ENCODE data around the gene PPP1R14C.
A peak's percentile ranks its signal among the peaks of the same experiment; 100 is the strongest.
"Not testable (repeated sequence)": the region's sequence is repeated elsewhere in the genome, so short reads cannot be mapped to it uniquely, and the experiment has no call there.

PPP1R14C gene

DNA sequence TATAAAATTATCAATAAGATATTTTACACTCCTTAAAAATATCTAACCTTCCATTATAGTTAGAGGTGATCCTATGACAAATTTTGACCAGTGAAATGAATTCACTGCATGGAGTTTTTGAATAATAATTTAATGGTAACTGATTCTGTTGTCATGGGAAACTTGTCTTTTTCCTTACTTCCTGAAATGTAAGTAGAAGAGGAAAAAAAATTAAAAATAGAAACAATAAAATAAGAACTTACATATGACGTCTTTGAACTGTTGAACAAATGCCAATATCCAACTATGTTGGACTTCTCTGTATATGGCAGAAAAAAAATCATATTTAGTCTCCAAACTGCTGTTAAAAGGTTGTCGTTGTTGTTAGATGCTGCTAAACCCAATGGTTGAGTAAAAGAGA lies 26.3 kb downstream of the PPP1R14C start:
- no peak for DNase-seq

DNA sequence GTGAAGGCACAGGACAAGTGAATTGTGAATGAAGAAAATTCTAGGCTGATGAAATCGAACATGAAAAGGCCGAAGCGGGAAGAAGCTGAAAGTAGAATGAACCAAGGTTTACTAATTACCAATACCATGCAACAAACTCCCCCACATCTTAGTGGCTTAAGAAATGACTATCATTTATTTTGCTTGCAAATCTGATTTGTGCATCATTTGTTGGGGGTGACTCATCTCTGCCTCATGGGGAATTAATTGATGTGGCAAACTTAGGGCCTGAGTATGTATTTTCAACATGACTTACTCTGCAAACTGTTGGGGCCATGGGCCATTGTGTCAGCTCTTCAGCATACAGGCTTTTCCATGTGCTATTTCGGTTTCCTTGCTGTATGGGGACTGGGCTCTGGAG lies 26.8 kb downstream of the PPP1R14C start:
- peak; percentile 72 for DNase-seq

DNA sequence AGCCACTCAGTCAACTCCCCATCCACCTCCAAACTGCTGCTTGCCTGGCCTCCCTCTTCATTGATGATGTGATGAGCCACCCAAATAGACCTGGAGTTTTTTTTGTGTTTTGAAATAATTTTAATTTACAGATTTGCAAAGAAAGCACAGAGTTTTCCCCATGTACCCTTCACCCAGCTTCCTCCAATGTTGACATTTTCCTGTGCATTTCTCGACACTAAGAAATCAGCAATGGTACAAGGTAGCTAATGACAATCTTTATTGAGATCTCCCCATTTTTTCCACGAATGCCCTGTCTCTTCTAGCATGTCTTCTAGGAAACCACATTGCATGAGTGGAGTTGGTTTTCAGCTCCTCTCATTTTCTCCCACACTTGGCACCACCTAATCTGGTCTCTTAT lies 30.1 kb downstream of the PPP1R14C start:
- DNase-seq: no peak

DNA sequence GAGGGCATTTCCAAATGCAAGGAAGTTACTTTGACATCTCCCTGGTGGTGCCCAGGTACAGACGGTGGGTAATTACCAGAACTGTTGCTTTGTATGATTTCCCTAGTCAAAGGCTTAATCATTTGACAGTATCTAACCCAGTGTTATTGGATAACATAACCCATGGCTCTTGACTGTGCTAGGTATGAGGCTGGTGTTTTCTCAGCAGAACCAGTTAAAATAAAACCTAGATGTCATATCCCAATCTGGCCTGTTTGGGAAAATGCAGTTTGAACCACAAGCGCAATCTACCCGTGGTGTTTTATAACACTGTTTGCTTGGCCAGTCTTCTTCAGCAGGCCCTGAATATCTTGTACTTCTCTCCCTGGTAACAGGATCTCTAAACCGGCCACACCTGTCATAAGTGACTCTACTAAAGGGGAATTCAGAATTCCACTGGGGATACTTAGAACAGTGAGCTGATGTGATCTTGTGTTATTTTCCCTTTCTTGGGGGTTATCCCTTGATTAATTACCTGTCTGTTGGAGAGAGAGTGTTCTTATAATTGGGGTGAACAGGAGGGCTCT lies 32.8 kb downstream of the PPP1R14C start:
- no peak for DNase-seq

DNA sequence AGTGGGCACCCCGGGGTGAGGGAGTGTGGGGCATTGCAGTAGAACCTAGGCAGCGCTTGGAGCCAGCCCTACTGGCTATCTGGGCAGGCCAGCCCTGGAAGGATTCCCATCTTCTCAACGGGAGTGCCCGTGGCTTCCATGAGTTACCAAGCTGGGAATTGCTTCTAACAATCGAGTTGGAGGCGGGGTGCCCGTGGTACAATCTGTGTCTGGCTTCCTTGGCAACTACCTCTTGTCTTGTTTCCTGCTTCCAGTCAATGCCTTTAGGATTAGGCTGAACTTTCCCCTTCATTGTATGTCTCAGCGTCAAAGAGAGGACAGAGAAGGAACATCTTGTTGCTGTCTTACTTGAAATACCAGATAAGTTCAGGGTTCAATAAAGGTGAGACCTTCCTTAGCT lies 33.3 kb downstream of the PPP1R14C start:
- DNase-seq: no peak

DNA sequence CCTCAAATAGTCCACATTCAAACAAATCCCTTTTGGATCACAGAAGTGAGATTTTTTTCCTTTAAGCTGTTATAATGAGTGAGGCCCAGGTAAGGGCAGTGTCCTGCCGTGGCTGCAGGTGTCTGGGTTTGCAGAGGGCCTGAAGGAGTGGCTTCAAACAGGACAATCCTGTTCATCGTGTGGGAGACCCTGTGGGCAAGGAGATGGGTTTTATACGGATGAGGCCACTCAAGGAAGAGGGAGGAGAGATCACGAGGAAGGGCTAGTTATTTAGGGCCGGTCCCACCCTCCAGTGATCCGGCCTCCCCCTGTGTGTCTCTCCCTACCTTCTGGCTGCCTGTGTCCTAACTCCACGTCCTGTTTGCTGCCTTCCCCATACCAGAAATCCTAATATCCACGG lies 33.8 kb downstream of the PPP1R14C start:
- no peak for DNase-seq

DNA sequence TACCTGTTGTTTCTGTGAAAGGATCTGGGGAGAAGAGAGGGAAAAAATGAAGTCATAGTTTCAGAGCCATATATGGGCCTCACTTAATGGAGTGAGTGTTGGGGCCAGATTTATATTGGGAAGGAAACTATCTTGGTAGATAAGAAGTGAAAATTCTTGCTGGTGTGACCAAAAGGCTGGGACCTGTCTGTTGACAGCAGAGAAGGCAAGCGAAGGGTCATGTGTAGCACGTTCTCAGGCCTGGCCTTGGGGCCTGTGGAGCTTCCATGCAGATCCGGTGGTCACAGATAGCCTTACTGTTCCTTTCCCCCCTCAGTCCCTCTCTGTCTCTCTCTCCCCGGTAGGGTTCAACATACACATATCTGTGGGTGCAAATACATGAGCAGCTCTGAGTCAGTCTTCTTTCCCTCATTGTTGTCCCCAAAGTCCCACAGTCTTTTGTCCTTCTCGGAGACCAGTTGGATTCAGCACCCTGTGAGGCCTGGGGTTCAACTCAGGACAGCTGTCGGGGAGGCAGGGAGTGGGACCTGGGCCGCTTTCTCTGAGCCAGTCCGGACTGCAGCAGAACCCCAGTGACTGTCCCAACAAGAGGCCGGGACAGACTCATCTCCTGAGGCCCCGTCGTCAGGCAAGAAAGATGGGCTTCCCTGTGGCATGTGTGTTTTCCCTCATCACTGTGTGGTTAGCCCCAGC lies 34.6 kb downstream of the PPP1R14C start:
- no peak for DNase-seq

DNA sequence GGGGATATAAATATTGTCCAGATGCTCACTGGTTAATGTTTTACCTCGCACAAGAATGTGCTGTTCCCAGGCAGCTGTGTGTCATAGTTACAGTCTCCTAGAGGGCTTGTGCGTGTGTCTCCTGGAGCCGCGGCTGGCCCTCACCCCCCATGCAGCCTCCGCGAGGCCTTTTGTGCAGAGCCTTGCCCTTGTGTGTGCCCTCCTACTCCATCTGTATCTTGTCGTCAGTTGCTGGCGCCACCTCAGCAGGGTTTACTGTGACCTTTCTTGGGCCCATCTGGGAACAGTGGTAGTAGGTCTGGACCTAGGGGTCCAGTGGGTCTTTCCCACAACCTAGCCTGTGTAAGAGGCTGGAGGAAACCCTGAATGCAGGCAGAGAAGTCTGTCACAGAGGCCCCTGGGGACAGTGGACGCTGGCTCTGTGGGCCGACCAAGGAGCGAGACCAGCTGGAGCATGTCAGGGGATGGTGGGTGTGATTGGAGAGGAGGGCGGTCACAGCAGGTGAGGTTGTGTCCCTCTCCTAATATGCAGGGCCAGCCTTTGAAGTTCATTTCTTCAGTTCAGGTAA lies 35.2 kb downstream of the PPP1R14C start:
- DNase-seq: peak; percentile 88

DNA sequence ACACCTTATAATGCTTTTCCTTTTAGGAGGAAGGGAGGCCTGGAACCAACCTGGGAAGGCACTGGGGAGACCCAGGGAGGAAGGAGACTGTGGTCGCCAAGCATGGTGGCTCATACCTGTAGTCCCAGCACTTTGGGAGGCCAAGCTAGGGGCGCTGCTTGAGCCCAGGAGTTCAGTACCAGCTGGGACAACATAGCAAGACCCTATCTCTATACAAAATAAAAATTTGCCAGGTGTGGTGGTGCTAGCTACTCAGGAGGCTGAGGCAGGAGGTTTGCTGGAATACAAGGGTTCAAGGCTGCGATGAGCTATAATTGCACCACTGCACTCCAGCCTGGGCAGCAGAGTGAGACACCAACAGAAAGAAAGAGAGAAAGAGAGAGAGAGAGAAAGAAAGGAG lies 36.2 kb downstream of the PPP1R14C start:
- DNase-seq: no peak

DNA sequence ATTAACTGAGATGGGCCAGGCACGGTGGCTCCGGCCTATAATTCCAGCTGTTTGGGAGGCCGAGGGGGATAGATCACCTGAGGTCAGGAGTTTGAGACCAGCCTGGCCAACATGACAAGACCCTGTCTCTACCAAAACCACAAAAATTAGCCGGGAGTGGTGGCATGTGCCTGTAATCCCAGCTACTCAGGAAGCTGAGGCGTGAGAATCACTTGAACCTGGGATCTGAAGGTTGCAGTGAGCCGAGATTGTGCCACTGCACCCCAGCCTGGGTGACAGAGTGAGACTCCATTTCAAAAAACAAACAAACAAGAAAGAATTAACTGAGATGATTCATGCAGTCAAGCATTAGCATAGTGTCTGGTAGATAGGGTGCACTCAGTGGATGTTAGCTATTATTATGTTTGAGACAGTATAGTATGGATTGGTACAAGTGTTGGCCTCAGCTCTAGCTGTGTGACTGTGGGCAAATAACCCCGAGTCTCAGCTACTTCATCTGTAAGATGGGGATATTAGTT lies 37.1 kb downstream of the PPP1R14C start:
- DNase-seq: not testable (repeated sequence)

DNA sequence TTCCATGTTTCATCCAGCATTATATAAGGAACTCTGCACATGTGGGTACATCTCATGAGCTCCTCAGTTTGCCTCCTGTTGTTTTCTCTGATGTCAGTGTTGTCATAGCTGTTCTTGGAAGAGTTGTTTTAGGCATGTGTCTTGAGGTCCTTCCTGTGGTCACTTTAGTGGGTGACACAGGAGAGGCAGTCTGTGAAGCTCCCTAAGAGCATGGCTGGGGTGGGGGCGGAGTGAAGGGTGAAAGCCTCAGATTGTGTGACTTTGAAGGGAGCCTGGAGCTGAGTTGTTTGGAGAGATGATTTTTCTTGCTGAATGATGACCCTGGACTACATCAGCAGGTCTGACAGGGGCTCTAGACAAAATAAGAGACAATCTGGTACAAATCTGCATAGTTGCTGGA lies 37.7 kb downstream of the PPP1R14C start:
- no peak for DNase-seq

DNA sequence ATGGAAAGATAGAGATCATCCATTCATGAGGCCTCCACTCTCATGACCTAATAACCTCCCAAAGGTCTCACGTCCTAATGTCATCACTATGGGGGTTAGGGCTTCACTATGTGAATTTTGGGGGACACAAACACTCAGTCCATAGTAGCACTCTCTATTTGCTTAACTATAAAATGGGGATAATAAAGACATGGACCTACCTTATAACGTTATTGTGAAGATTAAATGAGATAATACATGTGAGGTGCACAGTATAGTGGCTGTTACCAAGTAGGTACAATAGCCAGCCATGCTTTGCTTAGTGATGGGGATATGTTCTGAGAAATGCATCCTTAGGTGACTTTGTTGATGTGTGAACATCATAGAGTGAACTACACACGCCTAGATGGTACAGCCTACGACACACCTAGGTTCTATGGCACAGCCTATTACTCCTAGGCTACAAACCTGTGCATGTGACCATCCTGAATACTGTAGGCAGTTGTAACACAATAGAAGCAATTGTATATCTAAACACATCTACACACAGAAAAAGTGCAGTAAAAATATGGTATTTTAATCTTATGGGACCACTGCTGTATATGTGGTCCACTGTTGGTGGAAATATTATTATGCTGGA lies 39.7 kb downstream of the PPP1R14C start:
- DNase-seq: no peak

DNA sequence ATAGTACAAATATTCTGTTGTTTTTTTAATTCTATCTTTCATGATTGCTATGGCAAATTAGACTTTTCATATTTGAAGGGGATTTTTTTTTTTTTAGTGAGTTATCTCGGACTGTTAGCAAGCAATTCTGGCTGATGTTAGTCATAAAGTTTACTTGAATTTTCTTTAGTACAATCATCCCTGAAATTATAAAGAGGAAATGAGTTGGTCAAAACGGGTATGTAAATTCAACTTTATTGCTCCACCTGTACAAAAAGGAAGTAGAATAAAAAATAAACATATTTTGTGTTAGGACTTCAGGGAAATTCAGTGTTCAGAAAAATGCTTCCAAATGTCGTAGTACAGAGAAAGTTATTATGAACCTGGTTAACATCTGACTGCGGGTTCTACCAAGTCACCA lies 40.3 kb downstream of the PPP1R14C start:
- DNase-seq: no peak

DNA sequence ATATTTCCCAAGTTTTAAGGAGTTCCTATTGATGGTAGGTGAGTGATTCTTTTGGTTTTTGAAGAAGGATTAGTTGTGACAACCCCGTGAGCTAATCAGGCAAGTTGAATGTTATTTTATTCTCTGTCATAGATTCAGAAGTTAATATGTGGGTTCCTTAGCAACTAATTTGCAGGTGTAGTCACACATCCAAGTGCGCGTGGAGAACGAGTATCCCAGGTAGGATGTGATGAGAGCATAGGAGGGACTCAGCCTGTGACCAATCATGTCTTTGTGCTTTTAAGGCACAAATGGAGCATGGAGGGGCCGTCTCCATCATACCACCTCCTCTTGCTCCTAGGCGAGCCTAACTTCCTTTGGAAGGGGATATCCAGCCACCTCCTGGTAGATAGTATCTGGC lies 41.1 kb downstream of the PPP1R14C start:
- no peak for DNase-seq

DNA sequence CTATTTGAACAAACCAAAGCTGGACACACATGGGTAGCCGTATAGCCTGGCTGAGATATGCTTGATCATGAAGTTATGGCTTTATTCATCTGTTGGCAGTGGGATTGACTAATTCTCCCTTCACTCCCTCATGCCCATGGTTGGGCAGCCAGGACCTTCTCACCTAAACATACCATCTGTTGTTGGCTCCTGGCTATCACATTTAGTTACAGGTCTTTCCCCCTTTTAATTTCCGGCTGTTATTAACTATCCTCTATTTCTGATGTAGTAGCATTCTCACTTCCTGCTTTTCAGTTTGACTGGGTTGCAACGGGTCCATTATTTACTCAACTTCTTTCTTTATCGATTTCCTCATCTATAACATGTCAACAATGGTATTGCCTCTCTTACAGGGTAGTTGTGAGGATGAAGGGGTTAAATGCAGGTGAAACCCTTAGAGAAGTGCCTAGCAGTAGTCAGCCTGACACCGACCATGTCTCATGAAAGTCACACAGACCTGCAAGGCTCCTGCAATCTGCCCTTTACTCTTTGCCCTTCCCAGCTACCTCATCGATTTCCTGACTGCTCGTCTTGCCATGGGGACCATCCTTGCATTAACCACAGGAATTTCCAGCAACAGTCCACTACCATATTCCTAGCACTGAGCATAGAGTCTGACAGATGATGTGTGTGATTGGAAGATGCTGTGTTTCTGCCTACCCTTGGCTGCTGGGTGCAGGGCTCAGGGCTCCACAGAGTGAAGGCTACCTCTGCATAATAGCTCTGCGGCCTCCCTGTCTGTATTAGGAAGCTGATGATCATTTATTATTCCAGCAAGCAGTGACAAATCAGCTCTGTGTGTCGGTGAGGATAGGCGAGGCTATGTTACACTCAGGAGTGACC lies 42.2 kb downstream of the PPP1R14C start:
- no peak for DNase-seq

DNA sequence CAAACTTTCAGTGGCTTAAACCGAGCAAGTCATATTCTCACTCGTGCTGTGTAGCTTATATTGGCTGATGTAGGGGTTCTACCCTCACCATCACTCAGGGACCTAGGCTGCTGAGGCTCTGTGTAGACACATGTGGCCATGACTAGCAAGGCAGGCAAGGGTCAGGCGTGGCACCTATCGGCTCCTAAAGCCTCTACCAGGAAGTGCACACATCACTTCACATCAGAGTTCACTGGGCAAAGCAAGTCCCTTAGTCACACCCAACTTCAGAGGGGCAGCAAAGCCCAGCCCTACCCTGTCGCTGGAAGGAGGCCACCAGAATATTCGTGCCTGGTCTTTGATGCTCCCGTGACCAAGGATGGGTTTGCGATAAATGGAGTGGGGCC lies 42.9 kb downstream of the PPP1R14C start:
- no peak for DNase-seq

DNA sequence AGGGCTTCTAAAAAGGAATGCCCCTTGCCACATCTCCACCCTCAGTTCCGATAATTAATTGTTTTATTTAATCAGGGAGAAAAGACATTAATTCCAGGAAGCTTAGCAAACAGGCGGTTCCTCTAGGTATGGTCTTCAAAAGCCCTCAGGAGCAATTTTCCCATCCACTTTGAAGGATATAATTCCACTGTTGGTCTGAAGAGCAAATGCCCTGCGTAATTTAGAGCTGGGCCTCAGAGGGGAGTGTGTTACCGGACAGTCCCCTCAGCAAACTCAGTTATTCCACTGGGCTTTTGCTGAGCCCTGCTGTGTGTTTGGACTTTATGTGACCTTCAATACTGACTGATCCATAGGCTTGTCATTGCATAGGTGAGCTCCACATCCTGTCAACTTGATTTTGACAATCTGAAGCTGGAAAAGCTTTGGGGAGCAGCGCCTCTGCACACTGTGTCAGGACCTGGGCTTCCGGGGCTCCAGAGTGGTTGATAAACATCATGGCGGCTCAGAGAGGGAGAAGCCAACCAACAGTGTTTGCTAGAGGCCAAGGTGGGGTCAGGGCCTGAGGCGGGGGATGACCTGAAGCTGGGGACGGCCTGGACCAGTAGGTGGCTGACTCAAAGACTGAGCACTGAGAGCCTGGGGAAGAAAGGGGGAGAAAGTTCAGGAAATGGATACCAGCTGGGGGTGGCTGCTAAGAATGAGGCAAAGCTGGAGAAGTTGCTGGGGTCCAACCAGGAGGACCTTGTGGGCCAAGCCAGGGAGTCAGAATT lies 43.5 kb downstream of the PPP1R14C start:
- DNase-seq: no peak

DNA sequence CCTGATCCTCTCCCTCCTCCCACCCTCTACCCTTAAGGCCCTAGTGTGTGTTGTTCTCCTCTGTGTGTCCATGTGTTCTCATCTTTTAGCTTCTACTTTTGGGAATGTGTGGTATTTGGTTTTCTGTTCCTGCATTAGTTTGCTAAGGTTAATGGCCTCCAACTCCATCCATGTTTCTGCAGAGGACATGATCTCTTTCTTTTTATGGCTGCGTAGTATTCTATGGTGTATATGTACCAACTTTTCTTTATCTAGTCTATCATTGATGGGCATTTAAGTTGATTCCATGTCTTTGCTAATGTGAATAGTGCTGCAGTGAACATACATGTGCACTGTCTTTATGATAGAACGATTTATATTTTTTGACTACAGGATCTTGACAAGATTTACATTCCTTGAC lies 44.6 kb downstream of the PPP1R14C start:
- not testable (repeated sequence) for DNase-seq

DNA sequence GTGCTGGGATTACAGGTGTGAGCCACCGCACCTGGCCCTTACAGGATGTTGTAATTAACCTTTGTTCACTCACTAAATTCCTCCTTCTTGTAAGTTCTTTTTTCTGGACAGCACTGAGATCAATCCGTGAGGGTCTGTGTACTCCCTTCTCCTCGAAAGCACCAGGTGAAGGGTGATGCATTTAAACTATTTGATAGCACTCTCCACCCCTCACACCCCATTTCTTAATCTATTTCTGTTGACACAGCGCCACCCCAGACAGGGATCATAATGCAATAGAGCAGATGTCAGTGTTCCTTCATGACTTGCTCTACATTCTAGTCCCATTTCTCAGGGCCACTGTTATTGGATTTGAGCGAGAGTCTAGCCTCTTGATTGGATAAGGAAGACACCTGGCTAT lies 46.3 kb downstream of the PPP1R14C start:
- DNase-seq: no peak

DNA sequence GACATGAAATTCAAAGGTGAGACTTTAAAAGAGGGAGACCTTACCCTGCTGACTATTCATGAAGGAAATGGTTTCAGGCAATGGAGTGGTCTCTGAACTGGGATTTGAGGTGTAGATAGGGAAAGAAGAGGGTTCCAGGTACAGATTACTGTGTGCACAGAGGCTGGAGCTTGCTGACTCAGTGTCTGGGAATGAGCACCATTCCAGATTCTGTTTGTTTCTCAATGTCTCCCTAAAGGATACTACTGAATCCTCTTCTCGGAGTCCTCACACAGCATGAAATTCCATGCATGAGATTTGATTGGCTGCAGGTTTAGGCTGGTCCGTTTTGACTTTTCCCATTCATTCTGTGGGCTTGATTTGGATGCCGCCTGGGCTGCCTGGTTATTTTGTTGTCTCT lies 49.0 kb downstream of the PPP1R14C start:
- peak; percentile 60 for DNase-seq

DNA sequence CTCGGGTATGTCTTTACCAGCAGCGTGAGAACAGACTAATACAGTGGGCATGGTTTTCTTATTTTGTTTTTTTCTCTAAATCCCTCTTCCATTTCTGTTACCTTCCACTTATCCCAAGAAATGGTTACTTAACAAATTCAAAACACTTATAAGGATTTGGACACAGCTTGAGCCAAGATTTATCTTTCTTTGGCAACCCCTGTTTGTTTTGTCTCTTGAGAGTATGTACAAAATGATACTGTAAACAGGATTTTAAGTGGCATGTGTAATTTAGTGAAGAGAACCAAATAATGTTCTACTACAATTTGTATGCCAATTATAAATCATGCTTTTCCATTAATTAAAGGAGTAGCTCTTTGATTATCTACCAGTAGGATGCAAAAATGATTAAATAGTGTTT lies 51.4 kb downstream of the PPP1R14C start:
- DNase-seq: no peak

DNA sequence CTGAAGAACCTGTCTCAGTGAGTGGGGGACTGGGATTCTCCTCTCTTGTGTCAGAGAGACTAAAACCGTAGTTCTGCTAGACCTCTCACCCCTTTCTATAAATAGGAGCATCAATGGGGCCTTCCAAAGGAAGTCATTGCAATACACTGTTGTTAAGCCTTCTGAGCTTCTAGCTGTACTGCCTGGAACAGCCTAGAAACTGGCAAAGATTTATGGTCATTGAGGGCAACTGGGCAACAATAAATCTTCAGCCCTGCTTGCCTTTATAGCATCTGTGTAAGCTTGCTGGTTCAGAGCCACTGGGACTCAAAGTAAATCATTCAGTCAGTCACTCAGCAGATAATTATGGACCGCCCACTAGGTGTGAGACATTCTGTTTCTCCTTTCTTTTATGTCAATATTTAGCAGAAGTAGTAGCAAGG lies 53.2 kb downstream of the PPP1R14C start:
- DNase-seq: no peak
